WERI-Rb-1 (cell line): ENCODE results near the gene VWA5B1.

Experiments used
- DNase-seq: peaks from one replicate; pipeline ENCODE4 v3.0.0-alpha.2; 2020
- H3K27ac ChIP-seq: fragments of 250-450 bp; sonication (Bioruptor Pico); 2 replicates; pipeline ENCODE4 v1.5.1; 2020; ENCODE audit warnings: mild to moderate bottlenecking, moderate library complexity
- H3K27me3 ChIP-seq: fragments of 250-450 bp; sonication (Bioruptor Pico); 2 replicates; pipeline ENCODE4 v1.5.1; 2021; ENCODE audit warnings: mild to moderate bottlenecking, low read depth, moderate library complexity; ENCODE audit not compliant: insufficient read depth, severe bottlenecking
- H3K36me3 ChIP-seq: fragments of 250-450 bp; sonication (Bioruptor Pico); 2 replicates; pipeline ENCODE4 v1.5.1; 2020; ENCODE audit warnings: mild to moderate bottlenecking, moderate library complexity
- H3K4me3 ChIP-seq: 2 replicates; pipeline ENCODE4 v1.5.1; 2011; ENCODE audit warnings: low read depth, mild to moderate bottlenecking, control low read depth, low read length
- H3K9me3 ChIP-seq: fragments of 250-450 bp; sonication (Bioruptor Pico); 2 replicates; pipeline ENCODE4 v1.5.1; 2021; ENCODE audit warnings: mild to moderate bottlenecking, moderate library complexity; ENCODE audit not compliant: severe bottlenecking
- TF ChIP-seq, protein P1 (sequence below): IDR thresholded peaks from 2 replicates; pipeline ENCODE4 v1.5.1; 2011; ENCODE audit warnings: low read depth, mild to moderate bottlenecking, control low read depth, inconsistent platforms, low read length

VWA5B1 gene

DNA sequence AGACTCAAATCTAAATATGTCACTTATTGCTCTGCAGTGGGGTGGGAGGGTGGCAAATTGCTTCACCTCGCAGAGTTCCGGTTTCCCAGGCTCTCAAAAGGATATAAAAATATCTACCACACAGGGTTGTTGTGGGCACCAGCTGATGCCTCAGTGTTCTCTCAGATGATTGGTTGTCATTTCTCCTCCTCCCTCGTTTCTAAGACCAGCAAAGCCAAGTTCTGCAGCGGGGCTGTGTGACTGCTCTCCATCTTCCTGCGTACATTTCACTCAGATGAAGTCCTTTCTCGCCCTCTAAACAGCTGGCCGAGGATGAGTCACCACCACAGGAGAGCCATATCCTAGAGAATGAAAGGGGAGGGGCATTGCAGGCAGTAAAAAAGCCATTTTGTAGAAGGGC is 35.0 kb upstream of the VWA5B1 start:
- TF ChIP-seq, protein P1, sequence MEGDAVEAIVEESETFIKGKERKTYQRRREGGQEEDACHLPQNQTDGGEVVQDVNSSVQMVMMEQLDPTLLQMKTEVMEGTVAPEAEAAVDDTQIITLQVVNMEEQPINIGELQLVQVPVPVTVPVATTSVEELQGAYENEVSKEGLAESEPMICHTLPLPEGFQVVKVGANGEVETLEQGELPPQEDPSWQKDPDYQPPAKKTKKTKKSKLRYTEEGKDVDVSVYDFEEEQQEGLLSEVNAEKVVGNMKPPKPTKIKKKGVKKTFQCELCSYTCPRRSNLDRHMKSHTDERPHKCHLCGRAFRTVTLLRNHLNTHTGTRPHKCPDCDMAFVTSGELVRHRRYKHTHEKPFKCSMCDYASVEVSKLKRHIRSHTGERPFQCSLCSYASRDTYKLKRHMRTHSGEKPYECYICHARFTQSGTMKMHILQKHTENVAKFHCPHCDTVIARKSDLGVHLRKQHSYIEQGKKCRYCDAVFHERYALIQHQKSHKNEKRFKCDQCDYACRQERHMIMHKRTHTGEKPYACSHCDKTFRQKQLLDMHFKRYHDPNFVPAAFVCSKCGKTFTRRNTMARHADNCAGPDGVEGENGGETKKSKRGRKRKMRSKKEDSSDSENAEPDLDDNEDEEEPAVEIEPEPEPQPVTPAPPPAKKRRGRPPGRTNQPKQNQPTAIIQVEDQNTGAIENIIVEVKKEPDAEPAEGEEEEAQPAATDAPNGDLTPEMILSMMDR, result no peak
- Histone ChIP-seq H3K4me3 (no peak overlapping the region), H3K36me3 (no peaks in the 10 kb centered on the region), H3K9me3 (no peaks in the 10 kb centered on the region), H3K27me3 (peaks cover 3% of the 10 kb centered on the region), H3K27ac (no peak overlapping the region)
- DNase-seq, result no peak

DNA sequence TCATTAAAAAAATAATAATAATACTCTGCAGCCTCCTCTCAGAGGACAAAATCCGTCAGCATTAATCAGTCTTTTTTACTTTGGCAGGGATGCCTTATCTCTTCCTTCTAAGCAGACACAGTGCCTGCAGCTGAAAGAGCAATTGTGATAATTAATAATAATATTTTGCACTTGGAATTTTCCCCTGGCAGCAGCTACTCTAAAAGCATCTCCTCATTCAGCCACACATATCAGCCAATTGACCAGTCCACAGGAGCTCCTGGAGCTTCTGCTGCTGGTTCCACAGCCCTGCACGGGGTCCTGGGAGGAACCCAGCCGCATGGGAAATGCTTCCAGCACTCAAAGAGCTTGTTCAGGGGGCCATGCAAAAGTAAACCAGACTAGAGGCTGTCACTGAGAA is 31.0 kb upstream of the VWA5B1 start:
- H3K9me3 ChIP-seq, result no peaks in the 10 kb centered on the region
- H3K27me3 ChIP-seq, result peaks cover 3% of the 10 kb centered on the region
- no peak for DNase-seq
- H3K36me3 ChIP-seq, result no peaks in the 10 kb centered on the region
- TF ChIP-seq, protein P1, result no peak
- H3K4me3 ChIP-seq, result no peak overlapping the region
- no peak overlapping the region for H3K27ac ChIP-seq

- Histone ChIP-seq H3K36me3 (no peaks in the 10 kb centered on the region), H3K27ac (no peak overlapping the region), H3K4me3 (no peak overlapping the region), H3K9me3 (no peaks in the 10 kb centered on the region), H3K27me3 (peaks cover 3% of the 10 kb centered on the region)
- TF ChIP-seq, protein P1, result no peak
- DNase-seq, result no peak
These were observed 29.6 kb upstream of the VWA5B1 start for GRCh38 chr1:20261095-20261494.

GRCh38 chr1:20262810-20263534 is 27.7 kb upstream of the VWA5B1 start:
- H3K9me3 ChIP-seq, result no peaks in the 10 kb centered on the region
- peaks cover 3% of the 10 kb centered on the region for H3K27me3 ChIP-seq
- no peak for DNase-seq
- H3K36me3 ChIP-seq, result no peaks in the 10 kb centered on the region
- no peak overlapping the region for H3K4me3 ChIP-seq
- TF ChIP-seq, protein P1, result no peak
- no peak overlapping the region for H3K27ac ChIP-seq

- H3K27me3 ChIP-seq, result no peaks in the 10 kb centered on the region
- H3K9me3 ChIP-seq, result no peaks in the 10 kb centered on the region
- H3K27ac ChIP-seq, result no peak overlapping the region
- TF ChIP-seq, protein P1, result no peak
- H3K4me3 ChIP-seq, result no peak overlapping the region
- no peak for DNase-seq
- H3K36me3 ChIP-seq, result no peaks in the 10 kb centered on the region
These were observed 25.4 kb upstream of the VWA5B1 start for GRCh38 chr1:20265250-20265649.

- H3K9me3 ChIP-seq, result no peaks in the 10 kb centered on the region
- no peaks in the 10 kb centered on the region for H3K36me3 ChIP-seq
- no peak for DNase-seq
- no peak overlapping the region for H3K27ac ChIP-seq
- TF ChIP-seq, protein P1, result no peak
- H3K27me3 ChIP-seq, result no peaks in the 10 kb centered on the region
- H3K4me3 ChIP-seq, result no peak overlapping the region
These were observed 24.5 kb upstream of the VWA5B1 start for GRCh38 chr1:20266141-20266540.
